ENCODE measurements around the gene ZNF746.

The ZNF746 gene

GRCh38 chr7:149436358-149436757, 61.3 kb downstream of the ZNF746 start:
- no peak for TF ChIP-seq CTCF (IDR thresholded peaks at IDR 0.05; ENCODE audit: low read depth, low read length)
- no peak for DNase-seq (ENCODE audit: extremely low read depth, low read depth)

- no peak for TF ChIP-seq CTCF (IDR thresholded peaks at IDR 0.05; ENCODE audit: low read depth, low read length)
- DNase-seq (ENCODE audit: extremely low read depth, low read depth): no peak
Observed at GRCh38 chr7:149433124-149433523, 64.5 kb downstream of the ZNF746 start.

DNA sequence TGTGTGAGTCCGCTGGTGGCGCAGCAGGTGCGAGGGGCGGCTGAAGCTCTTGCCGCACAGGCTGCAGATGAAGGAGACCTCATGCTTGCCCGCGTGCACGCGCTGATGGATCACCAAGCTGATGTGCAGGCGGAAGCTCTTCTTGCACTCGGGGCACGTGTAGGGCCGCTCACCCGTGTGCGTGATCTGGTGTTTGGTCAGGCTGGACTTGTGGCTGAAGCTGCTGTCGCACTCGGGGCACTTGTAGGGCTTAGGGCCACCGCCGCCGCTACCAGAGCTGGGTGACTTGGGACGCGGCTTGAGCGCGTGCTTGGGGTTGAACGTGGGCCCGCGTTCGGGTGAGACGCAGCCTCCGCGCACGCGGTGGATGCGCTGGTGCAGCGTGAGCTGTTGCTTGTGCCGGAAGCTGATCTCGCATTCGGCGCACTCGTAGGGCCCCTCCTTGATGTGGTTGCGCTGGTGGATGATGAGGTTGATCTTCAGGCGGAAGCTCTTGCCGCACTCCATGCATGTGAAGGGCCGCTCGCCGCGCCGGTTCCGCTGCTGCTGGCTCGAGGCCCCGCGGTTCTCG, 65.4 kb downstream of the ZNF746 start:
- DNase-seq (ENCODE audit: extremely low read depth, low read depth): no peak
- no peak for TF ChIP-seq CTCF (IDR thresholded peaks at IDR 0.05; ENCODE audit: low read depth, low read length)

DNA sequence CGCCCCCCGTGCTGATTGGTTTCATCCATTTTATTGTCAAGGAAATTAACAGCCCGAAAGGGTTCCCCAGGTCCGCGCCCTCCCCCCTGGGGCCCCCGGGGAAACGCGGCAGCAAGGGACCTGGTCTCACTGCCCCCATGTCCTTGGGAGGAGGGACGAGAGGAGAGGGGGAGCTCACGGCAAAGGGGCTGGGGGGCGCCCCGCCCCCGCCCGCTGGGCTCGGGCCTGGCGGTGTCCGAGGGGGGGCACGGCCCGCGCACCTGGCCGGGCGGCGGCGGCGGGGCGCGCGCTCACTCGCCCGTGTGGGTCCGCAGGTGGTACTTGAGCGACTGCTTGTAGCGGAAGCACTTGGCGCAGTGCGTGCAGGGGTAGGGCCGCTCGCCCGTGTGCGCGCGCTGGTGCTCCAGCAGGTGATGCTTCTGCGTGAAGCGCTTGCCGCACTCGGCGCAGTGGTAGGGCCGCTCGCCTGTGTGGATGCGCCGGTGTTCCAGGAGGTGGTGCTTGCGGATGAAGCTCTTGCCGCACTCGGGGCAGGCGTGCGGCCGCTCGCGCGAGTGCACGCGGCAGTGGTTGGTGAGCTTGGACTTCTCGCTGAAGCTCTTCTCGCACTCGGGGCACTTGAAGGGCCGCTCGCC, 66.0 kb downstream of the ZNF746 start:
- no peak for TF ChIP-seq CTCF (IDR thresholded peaks at IDR 0.05; ENCODE audit: low read depth, low read length)
- DNase-seq (ENCODE audit: extremely low read depth, low read depth): no peak

- no peak for TF ChIP-seq CTCF (IDR thresholded peaks at IDR 0.05; ENCODE audit: low read depth, low read length)
- DNase-seq (ENCODE audit: extremely low read depth, low read depth): no peak
Observed at GRCh38 chr7:149430192-149430591, 67.4 kb downstream of the ZNF746 start.

DNA sequence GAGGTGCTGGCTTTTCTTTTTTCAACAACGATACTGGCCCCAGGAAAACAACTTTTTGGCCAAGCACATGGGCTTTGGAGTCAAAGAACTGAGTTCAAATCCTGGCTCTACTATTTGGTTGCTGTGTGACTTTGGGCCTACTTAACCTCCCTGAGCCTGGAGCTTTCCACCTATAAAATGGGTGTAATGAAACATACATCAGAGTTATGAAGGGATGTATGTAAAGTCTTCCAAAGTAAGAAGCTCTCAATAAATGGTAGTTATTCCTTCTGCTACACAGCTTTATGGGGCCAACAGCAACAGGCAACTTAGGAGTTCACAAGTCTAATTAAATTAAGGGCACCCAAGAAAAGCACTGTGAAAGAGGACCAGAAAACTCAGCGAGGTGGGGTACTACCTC, 69.7 kb downstream of the ZNF746 start:
- TF ChIP-seq CTCF (IDR thresholded peaks at IDR 0.05; ENCODE audit: low read depth, low read length): no peak
- DNase-seq (ENCODE audit: extremely low read depth, low read depth): no peak

- no peak for TF ChIP-seq CTCF (IDR thresholded peaks at IDR 0.05; ENCODE audit: low read depth, low read length)
- DNase-seq (ENCODE audit: extremely low read depth, low read depth): no peak
Observed at GRCh38 chr7:149427096-149427680, 70.4 kb downstream of the ZNF746 start.

Measured in AG09319 (cell line).